HG03439 (cell line): Measurements from ENCODE around the gene WDR11.
"Not testable (repeated sequence)": the region's sequence is repeated elsewhere in the genome, so short reads cannot be mapped to it uniquely, and the experiment has no call there.

Experiments used
- ATAC-seq: cut with Tn5 transposase; IDR thresholded peaks from one replicate; pipeline ENCODE4 v1.9.1; 2021; ENCODE audit warnings: mild to moderate bottlenecking, moderate library complexity; ENCODE audit not compliant: unreplicated experiment

WDR11 gene

DNA sequence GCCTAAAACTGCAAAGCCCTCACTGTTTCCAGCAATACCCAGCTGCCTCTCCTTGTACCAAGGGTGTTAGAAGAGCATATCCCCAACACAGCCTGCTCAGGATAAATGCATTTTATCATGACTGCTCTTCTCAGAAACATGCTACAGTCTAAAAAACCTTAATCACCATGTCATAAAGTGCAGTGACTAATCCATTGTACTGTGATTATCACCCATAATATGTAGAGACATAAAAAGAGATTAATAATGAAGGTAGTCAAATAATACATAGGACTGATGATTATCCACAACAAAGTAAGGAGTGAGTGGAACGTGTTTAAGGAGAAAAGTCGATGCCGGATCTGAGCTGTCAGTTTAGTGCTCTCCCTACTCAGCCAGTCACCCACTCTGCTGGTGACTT lies 12.2 kb upstream of the WDR11 start:
- no peak for ATAC-seq

DNA sequence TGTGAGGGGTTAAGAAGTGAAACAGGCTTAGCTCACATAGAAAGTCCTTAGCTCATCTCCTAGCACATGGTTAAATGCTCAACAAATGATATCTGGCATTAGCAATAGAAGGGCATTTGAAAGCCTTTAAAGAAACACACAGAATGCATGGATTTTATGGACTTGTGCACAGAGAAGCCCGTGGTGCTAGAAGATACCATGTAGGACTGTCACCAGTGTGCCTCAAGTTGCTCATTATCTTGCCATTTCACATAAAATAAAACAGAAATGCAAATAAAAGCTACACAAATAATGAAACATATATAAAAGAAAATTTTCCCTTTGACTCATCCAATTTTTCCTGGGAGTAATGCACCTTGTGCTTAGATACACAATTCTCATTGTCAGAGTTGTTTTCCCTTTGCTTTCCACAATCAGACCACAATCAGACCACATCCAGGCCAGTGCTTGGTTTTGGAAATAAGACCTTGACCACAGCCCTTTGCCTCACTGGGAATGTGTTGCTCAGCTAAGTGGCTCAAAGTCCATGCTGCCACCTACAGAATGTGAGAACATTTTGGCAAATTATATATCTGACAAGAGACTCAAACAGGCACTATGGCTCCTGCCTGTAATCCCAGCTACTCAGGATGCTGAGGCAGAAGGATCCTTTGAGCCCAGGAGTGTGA lies 9.5 kb upstream of the WDR11 start:
- no peak for ATAC-seq

DNA sequence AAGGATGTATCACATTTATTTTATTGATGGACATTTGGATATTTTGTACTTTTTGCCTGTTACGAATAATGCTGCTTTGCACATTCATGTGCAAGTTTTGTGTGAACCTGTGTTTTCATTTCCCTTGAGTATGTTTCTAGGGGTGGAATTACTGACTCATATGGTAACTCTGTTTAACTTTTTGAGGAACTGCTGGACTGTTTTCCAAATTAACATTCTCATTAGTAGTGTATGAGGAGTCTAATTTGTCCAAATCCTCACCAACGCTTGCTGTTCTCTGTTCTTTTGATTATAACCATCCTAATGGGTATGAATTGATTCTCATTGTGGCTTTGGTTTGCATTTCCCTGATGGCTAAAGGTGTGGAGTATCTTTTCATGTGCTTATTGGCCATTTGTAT lies 3.2 kb downstream of the WDR11 start:
- no peak for ATAC-seq

DNA sequence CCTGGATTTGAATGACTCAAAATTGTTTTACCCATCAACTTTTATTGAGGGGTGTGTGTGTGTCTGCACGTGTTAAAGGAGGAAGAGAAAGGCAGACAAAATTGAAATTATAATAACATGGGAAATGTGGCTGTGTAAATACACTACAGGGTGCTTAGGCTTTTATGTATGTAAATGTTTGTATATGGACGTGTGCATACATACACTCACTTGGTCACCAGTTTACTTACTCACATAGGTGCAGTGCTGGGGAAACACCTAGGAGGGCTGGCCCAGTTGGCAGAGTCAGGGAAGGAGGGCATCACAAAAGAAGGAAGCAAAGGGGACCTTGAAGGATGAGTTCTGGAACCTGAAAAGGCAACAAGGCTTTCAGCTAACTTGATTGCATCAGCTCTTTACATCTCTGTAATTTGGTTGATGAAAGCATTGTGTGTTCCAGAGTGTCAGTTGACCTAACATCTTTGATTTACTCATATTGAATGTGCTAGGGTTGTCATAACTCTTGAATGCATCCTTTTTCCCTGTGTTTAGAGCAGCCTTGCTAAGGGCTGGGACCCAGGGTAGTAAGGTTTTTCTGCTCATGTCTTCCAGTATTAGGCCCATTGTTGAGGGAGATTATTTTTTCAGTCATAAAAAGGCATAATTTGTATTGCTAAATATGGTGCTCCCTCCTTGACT lies 10.2 kb downstream of the WDR11 start:
- ATAC-seq, result no peak

DNA sequence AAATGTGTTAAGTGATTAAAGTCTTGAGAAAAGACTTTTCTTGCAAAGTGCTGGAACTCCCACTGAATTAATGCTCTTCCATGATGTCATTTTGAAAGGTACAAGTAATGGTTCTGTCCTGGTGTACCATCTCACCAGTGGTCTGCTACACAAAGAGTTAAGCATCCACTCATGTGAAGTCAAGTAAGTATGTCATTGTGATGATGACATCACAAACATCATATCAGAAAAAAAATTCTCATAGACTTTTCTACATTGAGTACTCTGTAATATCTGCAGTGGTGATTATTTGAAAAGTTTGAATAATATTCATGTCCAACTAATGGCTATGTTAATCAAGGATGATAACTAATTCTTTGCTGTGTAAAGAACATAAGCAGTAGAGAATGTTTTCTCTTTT lies 22.6 kb downstream of the WDR11 start:
- no peak for ATAC-seq

DNA sequence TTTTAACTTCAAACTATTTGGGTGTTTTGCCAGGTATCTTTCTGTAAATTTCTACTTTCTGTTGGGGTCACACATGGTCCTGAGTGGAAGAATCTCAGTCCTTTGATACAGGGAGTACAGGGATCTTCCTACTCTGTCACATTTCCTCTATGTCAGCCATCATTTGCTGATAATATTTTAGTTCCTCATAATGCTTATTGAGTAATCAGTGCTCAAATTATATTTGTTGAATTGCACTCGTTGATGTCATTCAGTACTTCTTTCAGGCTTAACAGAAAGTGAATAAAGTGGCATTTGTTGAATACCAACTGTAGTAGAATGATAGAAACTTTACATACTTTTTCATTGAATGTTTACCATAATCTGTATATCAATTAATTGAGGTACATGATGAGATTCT lies 31.9 kb downstream of the WDR11 start:
- no peak for ATAC-seq

DNA sequence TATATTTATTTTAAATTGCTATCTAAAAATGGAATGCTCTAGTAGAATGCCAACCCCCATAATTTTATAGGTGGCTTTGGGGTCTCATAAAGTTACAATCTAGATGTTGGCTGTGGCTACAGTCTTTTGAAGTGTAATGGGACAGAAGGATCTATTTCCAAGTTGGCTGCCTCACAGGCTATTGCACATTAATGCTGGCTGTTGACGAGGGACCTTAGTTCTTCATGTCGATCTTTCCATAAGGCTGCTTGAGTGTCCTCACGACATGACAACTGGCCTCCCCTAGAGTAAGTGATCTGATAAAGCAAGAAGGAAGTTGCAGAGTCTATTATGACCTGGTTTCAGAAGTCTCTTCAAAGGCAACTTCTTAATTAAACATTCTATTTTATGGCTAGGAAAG lies 36.3 kb downstream of the WDR11 start:
- no peak for ATAC-seq

DNA sequence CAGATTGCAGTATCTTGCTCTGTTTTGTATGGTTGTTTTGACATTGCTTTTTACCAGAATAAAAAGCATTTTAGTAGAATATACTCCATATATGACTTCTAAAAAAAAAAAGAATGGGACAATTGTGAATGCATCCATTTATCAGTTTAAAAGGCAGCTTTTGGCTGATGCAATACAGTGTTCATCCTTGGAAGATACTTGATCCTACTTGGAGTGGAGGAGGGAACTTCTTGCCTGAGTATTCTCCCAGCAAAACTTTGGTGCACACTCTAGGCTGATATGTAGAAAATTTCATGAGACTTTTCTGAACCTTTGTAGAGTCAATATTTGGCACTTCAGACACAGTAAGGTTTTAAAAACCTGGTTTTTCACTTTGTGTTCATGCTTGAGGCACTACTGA lies 40.2 kb downstream of the WDR11 start:
- ATAC-seq, result no peak

DNA sequence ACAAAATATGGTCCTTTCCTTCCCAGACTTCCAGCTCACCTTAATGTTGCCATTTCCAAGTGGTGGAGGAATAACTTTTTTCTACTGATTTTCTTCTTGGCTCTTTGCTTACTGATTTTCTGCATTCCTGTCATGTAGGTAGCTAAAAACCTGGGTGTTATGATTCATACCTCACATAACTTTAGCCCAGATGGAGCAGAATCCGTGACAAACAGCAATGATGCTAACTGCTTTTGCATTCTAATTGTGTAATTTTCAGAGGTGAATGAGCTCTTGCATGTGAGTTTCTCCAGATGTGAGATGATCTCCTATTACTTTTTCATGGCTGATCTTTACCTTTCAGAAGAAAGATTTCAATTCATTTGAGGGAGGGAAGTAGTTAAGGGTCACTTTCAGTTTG lies 43.4 kb downstream of the WDR11 start:
- ATAC-seq, result no peak

DNA sequence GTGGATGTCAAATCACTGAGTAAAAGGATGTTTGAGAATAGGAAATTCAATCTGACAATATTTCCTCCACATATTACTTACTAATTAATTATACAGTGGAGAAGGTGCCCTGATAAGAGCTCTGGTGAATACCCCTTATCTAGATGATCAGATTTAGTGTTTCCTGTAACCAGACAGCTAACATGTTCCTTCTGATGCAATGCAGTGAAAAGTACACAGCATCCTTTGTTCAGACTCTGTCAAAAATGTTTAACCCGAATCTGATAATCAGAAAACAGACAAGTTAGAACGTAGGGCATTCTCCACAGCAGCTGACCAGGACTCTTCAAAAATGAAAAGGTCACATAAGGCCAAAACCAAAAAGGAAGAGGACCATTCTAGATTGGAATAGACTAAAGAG lies 46.2 kb downstream of the WDR11 start:
- ATAC-seq, result no peak

DNA sequence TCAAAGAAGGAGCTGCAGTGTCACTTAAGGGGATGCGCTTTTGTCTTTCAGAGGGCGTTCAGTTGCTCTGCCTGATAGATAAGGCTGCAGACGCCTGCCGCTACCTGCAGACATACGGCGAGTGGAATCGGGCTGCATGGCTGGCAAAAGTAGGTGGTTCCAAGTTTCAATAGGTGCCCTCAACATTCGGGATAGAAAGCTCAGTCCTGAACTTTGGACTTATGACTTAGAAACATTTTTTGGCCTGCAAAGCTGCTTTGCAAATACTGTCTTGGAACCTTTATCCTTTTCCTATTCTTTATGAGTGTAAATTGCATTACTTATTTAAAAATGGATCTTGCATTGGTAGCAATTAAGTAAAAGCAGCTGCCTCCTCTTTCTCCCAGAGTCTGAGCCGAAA lies 54.1 kb downstream of the WDR11 start:
- ATAC-seq, result no peak

DNA sequence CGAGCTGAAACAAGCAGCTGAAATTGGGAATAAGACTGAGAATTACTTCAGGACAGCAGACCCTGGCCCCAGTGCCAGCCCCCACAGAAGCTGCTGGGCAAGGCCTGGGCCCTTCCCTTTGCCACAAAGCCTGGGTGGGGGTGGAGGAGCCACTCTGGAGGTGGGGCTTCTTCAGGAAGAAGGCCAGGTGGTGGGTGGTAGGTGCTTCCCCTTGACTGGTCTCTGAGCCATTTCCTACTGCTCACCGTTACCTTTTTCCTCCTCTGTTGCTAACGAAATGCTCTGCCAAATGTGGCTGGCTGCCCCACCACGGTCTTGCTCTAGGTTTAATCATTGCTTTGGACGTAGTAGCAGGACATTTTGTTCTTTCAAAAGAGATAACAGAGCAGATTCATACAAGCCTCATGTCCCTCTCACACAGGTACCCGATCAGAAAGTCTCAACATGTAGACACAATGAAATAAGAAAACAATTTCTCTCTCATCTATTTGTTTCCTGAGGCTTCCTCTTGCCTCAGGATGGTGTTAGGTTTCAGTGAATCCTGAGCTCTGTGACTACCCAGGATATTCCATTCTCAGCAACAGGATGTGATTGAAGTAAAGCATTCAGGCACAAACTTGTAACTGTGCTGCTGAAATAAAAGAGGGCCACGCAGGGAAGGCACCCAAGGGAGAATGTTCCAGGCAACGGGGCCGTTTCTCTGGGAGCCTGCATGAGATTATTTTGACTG lies 66.5 kb downstream of the WDR11 start:
- ATAC-seq, result no peak

DNA sequence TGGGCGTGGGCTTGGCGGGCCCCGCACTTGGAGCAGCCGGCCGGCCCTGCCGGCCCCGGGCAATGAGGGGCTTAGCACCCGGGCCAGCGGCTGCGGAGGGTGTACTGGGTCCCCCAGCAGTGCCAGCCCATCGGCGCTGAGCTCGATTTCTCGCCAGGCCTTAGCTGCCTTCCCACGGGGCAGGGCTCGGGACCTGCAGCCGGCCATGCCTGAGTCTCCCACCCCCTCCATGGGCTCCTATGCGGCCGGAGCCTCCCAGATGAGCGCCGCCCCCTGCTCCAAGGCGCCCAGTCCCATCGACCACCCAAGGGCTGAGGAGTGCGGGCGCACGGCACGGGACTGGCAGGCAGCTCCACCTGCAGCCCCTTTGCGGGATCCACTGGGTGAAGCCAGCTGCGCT lies 72.7 kb downstream of the WDR11 start:
- not testable (repeated sequence) for ATAC-seq

DNA sequence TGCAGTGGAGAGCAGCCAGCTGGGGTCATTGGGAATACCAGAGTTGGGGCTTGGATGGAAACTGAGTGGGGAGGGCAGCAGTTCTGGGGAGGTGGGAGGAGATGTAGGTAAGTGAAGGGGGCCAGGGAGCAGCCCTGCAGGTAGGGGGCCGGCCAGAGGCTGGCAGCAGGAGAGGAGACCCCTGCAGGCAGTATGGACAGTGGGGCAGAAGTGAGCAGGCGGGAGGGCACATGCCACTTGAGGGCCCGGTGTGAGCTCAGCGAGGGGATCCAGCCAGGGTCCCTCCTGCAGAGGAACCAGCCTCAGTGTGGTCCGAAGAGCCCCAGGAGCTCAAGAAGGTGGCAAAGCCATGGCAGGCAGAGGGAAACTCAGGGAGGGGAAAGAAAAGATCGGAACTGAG lies 75.4 kb downstream of the WDR11 start:
- ATAC-seq, result no peak

DNA sequence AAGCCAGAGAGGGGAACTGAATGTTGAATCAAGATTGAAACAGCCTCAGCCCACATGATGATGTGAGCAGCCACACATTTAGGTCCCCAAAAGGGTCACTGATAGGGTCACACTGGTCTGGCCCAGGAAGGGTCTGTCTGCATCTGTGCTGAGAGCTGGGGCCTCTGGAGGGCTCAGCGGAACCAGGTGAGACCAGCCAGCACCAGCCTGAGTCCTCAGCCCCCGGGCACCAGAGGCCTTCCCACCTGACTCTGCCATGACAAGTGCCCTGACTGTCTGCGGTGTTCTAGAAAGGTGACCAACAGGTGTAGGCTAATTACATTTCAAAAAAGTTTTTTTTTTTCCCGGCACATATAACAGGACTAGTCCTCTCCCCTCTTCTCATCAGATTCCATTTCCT lies 76.2 kb downstream of the WDR11 start:
- no peak for ATAC-seq

DNA sequence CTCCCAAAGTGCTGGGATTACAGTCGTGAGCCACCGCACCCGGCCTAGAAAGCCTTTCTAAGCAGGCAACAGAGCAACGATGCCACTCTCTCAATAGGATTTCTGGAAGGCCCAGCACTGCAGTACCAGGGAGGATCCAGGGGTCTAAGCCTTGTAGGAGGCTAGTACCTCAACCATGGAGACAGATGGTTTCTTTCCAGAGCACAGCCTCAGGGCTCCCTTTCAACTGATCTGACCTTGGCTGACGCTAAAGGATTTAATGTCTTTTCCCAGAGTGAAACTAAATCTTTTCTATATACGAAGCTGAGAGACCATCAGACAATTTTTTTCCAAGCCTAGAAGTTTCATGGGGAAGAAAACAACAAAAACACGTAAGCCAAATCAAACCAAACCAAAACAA lies 78.0 kb downstream of the WDR11 start:
- no peak for ATAC-seq

DNA sequence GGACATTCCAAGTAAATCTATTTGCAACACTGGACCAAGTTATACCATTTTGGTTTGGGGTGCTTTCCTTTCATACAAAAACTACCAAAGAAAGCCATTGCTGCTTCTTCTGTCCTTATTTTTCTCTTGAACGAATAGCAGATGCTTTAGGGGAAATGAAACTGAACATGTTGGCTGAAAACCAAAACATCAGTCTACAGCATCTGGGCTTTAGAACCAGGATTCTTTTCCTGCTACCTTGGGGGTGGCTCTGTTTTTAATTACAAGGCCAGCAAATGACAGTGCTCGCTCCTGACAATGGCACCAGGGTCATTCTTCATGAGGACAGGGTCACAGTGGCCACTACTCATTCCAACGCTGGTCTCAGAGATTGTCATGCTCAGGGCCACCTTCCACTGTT lies 80.3 kb downstream of the WDR11 start:
- ATAC-seq, result no peak

DNA sequence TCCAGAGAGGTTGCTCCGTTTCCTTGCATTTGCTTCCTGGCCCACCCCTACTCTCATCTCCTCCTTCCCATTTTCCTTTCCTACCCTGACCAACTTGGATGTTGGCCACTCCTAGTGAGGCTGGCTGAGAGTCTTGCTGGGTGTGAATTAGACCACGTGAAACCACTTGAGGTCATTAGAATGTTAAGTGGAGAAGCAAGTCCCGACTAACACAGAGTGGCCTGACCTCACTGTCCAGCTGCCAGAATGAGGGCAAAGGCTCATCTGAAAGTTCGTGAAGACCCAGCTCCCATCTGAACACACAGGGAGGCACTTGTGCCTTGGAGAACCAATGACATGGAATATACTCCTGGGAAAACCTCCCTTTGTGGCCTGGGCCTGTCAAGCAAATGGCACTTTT lies 80.8 kb downstream of the WDR11 start:
- no peak for ATAC-seq

DNA sequence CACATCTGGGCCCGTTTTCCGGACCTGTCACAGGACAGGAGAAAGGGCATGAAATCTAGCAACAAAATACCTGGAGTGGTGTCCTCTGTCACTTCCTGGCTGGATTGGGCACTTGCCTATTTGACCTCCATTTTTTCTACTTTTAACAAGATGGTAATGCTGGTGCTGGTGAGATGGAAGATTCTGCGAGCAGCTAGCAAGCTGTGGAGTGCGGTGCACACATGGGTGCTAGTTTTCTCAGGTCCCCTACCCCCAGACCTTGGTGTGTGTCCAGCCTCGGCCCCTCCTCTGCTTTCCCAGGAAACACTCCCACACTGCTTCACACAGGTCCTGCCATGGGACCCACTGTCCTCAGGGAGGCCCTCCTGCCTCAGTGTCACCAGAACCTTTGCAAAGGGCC lies 87.7 kb downstream of the WDR11 start:
- ATAC-seq, result no peak

DNA sequence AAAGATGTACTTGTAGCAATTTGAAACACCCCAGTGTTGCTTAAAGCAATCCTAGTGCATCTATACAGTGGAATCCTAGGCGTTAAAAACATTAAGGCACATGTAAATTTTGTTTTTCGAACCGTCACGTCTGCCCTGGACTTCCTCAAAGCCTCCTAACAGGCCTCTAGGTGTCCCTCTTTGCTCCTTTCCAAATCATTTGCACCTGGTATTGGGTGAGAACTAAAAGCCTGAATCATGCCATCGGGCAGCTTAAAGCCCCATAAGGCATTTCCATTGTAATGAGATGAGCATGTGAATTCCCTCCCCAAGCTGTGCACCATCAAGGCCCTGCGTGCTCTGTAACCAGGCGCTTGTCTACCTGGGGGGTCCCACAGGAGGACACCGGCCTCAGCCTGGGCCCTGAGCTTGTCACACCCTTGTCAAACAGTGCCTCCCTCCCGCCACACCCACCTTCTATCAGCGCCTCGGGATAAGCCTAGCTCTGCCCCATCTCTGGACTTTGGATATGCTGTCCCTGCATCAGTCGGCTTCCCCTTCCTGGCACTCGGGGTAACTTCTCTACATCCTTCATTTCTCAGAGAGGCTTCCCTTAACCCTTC lies 89.2 kb downstream of the WDR11 start:
- no peak for ATAC-seq

DNA sequence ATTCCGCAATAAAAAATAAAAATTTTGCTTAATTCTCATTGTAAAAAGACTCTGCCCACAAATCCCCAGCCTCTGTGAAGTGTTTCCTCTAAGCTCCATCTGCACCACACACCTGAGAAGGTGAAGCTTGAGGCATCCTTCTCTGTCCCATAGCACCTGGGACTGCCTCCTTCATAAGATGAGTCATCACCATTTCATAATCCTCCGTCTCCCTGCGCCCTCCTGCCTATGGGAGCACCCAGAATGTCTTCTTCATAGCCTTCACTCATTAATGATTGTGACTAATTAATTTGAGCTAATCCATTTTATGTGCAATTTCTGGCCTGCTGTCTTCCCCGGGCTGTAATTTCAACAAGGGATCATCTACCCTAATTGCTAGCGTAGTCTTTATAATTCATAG lies 90.3 kb downstream of the WDR11 start:
- ATAC-seq, result no peak
